ENCODE results near the gene ANKRD55. TPM values are rescaled to one million over a fixed set of nuclear protein-coding genes. Genes with fewer than 3 reads are reported as not detected.

ANKRD55 gene
- total RNA-seq, 1 donor from 2014 or later, result not detected

DNA sequence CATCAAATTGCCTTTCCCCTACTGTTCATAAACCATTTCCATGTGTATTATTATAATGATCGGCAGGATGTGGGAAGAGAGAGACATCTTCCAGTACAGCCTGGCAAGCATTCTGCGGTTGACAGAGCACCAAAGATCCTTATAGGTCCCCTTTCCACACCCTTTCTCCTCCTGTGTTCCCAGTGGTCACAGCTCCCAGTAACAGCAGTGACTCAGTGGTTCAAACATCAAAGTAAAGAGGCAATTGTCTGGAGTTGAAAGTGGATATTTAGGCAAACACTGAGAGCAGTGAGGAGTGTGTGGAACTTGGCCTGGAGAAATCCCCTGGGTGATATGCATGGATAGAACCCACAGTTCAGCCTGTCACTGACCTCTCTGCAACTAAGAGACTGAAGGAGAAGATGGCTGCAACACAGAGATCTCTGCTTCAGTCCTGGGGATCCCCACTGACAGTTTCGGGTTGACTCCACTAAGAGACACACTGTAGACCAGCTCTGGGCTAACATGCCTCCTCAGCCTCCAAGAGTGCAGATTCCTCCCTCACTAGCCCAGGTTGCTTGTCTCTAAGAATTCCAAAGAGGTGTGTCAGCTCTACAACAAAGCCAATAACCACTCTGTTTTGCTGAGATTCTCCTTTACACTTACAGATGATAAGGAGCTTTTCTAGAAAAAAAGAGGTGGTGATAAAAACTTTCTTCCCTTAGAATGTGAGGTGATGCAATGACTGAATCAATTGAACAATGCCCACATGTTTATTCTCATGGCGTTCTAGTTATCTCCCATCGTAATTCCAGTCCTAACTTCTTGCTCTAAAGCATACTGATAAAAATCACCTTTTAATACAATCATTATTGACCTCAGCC lies 143.9 kb downstream of the ANKRD55 start:
- Histone ChIP-seq H3K4me2 (ENCODE audit: low read length) (peak overlapping the region; percentile 37), H3K27me3 (ENCODE audit: insufficient read depth, low read length) (no peaks in the 10 kb centered on the region), H3K27ac (ENCODE audit: low read depth, low read length) (no peak overlapping the region), H3K9ac (ENCODE audit: low read length) (no peak overlapping the region), H3K4me1 (ENCODE audit: insufficient read depth, low read length) (peaks cover 3% of the 10 kb centered on the region), H3K9me3 (ENCODE audit: insufficient read depth, low read depth, low read length) (no peaks in the 10 kb centered on the region), H3K36me3 (ENCODE audit: insufficient read depth, low read length) (no peaks in the 10 kb centered on the region), H4K20me1 (ENCODE audit: insufficient read depth, low read length) (no peaks in the 10 kb centered on the region), H3K4me3 (ENCODE audit: insufficient read depth, low read depth, low read length) (no peak overlapping the region), H3K79me2 (ENCODE audit: insufficient read depth, low read length) (no peaks in the 10 kb centered on the region), H2AFZ (ENCODE audit: low read depth, low read length) (no peak overlapping the region)
- TF ChIP-seq, protein P1, sequence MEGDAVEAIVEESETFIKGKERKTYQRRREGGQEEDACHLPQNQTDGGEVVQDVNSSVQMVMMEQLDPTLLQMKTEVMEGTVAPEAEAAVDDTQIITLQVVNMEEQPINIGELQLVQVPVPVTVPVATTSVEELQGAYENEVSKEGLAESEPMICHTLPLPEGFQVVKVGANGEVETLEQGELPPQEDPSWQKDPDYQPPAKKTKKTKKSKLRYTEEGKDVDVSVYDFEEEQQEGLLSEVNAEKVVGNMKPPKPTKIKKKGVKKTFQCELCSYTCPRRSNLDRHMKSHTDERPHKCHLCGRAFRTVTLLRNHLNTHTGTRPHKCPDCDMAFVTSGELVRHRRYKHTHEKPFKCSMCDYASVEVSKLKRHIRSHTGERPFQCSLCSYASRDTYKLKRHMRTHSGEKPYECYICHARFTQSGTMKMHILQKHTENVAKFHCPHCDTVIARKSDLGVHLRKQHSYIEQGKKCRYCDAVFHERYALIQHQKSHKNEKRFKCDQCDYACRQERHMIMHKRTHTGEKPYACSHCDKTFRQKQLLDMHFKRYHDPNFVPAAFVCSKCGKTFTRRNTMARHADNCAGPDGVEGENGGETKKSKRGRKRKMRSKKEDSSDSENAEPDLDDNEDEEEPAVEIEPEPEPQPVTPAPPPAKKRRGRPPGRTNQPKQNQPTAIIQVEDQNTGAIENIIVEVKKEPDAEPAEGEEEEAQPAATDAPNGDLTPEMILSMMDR (IDR thresholded peaks at IDR 0.05; ENCODE audit: insufficient read depth, low read depth, low read length), result no peak
- no peak for TF ChIP-seq EZH2 (IDR thresholded peaks at IDR 0.05; ENCODE audit: insufficient read depth, low read length)
- Mint-ChIP-seq H3K27ac (ENCODE audit: unreplicated experiment) (peak overlapping the region; percentile 76), H3K27me3 (ENCODE audit: low read depth, unreplicated experiment) (no peaks in the 10 kb centered on the region), H3K9me3 (ENCODE audit: unreplicated experiment) (no peaks in the 10 kb centered on the region), H3K4me3 (ENCODE audit: unreplicated experiment) (no peak overlapping the region), H3K4me1 (ENCODE audit: low read depth, unreplicated experiment) (peaks cover 14% of the 10 kb centered on the region), H3K36me3 (ENCODE audit: low read depth, unreplicated experiment) (no peaks in the 10 kb centered on the region)
- DNase-seq (ENCODE audit: low read depth) (peak; percentile 83), FAIRE-seq (peak; percentile 72)

DNA sequence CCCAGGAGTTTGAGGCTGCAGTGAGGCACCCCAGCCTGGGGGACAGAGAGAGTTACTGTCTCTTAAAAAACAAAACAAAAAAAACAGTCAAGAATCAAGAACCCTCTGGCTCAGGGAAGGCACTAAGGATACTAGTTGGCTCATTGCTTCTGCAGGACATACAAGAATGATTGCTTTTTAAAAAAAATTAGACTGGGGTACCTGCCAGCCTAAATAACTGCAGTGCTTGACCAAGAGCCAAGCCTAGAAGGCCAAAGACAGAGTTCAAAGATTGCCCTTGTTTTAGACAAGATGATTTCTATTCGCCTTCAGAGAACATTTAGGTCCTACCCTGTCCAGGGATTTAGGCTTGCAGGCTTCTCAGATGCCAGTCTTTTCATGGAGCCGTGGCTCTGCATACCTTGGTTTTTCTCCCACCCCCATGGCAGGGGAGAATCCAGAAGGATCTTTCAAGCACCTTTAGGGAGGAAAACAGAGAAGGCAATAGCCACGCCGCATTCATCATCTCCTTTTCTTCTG lies 144.6 kb downstream of the ANKRD55 start:
- peaks cover 3% of the 10 kb centered on the region for H3K4me1 ChIP-seq (ENCODE audit: insufficient read depth, low read length)
- no peak overlapping the region for H2AFZ ChIP-seq (ENCODE audit: low read depth, low read length)
- Mint-ChIP-seq H3K9me3 (ENCODE audit: unreplicated experiment) (no peaks in the 10 kb centered on the region), H3K36me3 (ENCODE audit: low read depth, unreplicated experiment) (no peaks in the 10 kb centered on the region), H3K27me3 (ENCODE audit: low read depth, unreplicated experiment) (no peaks in the 10 kb centered on the region), H3K27ac (ENCODE audit: unreplicated experiment) (no peak overlapping the region), H3K4me1 (ENCODE audit: low read depth, unreplicated experiment) (peaks cover 14% of the 10 kb centered on the region), H3K4me3 (ENCODE audit: unreplicated experiment) (no peak overlapping the region)
- H4K20me1 ChIP-seq (ENCODE audit: insufficient read depth, low read length), result no peaks in the 10 kb centered on the region
- H3K9ac ChIP-seq (ENCODE audit: low read length), result no peak overlapping the region
- H3K4me2 ChIP-seq (ENCODE audit: low read length), result peak overlapping the region; percentile 37
- H3K79me2 ChIP-seq (ENCODE audit: insufficient read depth, low read length), result no peaks in the 10 kb centered on the region
- H3K9me3 ChIP-seq (ENCODE audit: insufficient read depth, low read depth, low read length), result no peaks in the 10 kb centered on the region
- no peak overlapping the region for H3K27ac ChIP-seq (ENCODE audit: low read depth, low read length)
- H3K27me3 ChIP-seq (ENCODE audit: insufficient read depth, low read length), result no peaks in the 10 kb centered on the region
- no peak overlapping the region for H3K4me3 ChIP-seq (ENCODE audit: insufficient read depth, low read depth, low read length)
- TF ChIP-seq, protein P1 (IDR thresholded peaks at IDR 0.05; ENCODE audit: insufficient read depth, low read depth, low read length), result no peak
- FAIRE-seq (no peak), DNase-seq (ENCODE audit: low read depth) (no peak)
- no peaks in the 10 kb centered on the region for H3K36me3 ChIP-seq (ENCODE audit: insufficient read depth, low read length)

DNA sequence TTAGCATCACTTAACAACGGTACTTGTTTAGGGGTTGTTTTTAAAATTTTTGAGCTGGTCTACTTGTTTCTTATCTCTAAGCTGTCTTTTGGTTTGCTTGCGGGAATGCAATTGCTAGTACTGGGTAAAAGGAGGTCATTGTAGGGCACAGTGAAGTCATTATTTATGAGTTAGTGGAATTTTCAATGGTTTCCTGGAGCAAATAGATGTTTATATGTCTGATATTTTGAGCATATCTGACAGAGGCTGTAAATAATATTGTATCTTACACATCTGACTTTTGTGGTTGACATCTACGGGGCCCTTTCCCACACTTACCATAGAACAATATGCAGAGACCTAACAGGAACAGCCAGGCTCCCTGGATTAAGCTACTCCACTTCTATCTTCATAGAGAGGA lies 147.9 kb downstream of the ANKRD55 start:
- Histone ChIP-seq H3K36me3 (ENCODE audit: insufficient read depth, low read length) (no peaks in the 10 kb centered on the region), H4K20me1 (ENCODE audit: insufficient read depth, low read length) (no peaks in the 10 kb centered on the region), H2AFZ (ENCODE audit: low read depth, low read length) (no peak overlapping the region), H3K27ac (ENCODE audit: low read depth, low read length) (no peak overlapping the region), H3K4me1 (ENCODE audit: insufficient read depth, low read length) (peaks cover 3% of the 10 kb centered on the region), H3K9me3 (ENCODE audit: insufficient read depth, low read depth, low read length) (no peaks in the 10 kb centered on the region), H3K27me3 (ENCODE audit: insufficient read depth, low read length) (peaks cover 3% of the 10 kb centered on the region), H3K79me2 (ENCODE audit: insufficient read depth, low read length) (no peaks in the 10 kb centered on the region), H3K4me3 (ENCODE audit: insufficient read depth, low read depth, low read length) (no peak overlapping the region), H3K9ac (ENCODE audit: low read length) (no peak overlapping the region), H3K4me2 (ENCODE audit: low read length) (no peak overlapping the region)
- Mint-ChIP-seq H3K27ac (ENCODE audit: unreplicated experiment) (no peak overlapping the region), H3K4me3 (ENCODE audit: unreplicated experiment) (no peak overlapping the region), H3K9me3 (ENCODE audit: unreplicated experiment) (no peaks in the 10 kb centered on the region), H3K36me3 (ENCODE audit: low read depth, unreplicated experiment) (no peaks in the 10 kb centered on the region), H3K27me3 (ENCODE audit: low read depth, unreplicated experiment) (peaks cover 3% of the 10 kb centered on the region), H3K4me1 (ENCODE audit: low read depth, unreplicated experiment) (peaks cover 14% of the 10 kb centered on the region)
- DNase-seq (ENCODE audit: low read depth), result peak; percentile 30
- TF ChIP-seq, protein P1 (IDR thresholded peaks at IDR 0.05; ENCODE audit: insufficient read depth, low read depth, low read length), result no peak
- TF ChIP-seq EZH2 (IDR thresholded peaks at IDR 0.05; ENCODE audit: insufficient read depth, low read length), result no peak
- FAIRE-seq, result no peak
